Measurements from ENCODE around the gene ASB13.

Gene ASB13

DNA sequence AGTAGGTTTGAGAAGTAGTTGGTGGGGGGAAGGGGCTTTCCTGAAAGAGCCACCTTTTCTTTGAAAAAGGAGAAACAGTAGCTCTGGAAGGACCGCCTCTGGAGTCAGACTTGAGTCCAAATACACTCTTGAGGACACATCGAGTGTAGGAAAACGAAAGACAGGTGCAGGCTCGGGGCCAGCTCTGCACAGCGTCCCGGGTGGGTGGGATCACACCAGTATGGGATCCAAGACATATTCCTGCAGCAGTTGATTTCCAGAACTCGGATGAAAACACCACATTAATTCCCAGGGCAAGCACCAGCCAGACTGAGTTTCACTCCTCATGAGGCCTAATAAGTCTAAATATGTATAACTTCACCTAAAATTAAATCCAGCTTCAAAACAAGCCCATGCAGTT is 61.4 kb downstream of the ASB13 start:
- Histone ChIP-seq H3K27ac (no peak overlapping the region), H3K36me3 (replicated peaks) (no peaks in the 10 kb centered on the region), H3K4me3 (ENCODE audit: low read depth, low read length) (no peak overlapping the region), H3K27me3 (replicated peaks) (no peaks in the 10 kb centered on the region)
- TF ChIP-seq, protein P1, sequence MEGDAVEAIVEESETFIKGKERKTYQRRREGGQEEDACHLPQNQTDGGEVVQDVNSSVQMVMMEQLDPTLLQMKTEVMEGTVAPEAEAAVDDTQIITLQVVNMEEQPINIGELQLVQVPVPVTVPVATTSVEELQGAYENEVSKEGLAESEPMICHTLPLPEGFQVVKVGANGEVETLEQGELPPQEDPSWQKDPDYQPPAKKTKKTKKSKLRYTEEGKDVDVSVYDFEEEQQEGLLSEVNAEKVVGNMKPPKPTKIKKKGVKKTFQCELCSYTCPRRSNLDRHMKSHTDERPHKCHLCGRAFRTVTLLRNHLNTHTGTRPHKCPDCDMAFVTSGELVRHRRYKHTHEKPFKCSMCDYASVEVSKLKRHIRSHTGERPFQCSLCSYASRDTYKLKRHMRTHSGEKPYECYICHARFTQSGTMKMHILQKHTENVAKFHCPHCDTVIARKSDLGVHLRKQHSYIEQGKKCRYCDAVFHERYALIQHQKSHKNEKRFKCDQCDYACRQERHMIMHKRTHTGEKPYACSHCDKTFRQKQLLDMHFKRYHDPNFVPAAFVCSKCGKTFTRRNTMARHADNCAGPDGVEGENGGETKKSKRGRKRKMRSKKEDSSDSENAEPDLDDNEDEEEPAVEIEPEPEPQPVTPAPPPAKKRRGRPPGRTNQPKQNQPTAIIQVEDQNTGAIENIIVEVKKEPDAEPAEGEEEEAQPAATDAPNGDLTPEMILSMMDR (IDR thresholded peaks at IDR 0.05; ENCODE audit: low read depth, low read length, missing control alignments): no peak
- in situ Hi-C loops (cut with HindIII; ENCODE audit: low pct_ligation_motif_present, low sequenced_read_pairs): loop anchor here (25.0 kb wide), 1 partner anchor 168 kb away; no protein-coding TSS in a partner anchor
- DNase-seq: no peak

DNA sequence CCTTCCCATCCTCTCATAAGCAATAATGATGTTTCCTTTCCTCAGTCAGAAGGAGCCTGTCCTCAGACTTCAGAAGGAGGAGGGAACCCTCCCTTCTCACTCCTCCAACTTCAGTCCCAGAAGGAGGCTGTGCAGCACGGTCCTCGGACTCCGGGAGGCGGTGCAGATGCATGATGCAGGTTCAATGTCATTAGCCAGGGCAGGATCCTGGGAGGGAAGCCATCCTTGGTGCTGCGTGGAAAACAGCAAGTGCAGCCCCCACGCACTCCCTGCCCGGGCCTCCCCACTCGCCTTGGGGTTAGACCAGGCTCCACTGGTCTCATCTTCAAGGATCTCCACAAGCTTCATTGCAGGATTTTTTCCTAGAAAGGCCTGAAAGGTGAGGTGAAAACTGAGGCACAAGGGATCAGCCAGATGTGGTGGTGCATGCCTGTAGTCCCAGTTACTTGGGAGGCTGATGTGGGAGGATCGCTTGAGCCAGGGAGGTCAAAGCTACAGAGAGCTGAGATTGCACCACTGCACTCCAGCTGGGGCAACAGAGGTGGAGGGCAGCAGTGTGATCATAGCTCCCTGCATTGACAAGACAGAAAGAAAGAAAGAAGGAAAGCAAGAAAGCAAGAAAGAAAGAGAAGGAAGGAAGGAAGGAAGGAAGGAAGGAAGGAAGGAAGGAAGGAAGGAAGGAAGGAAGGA is 62.0 kb downstream of the ASB13 start:
- no peaks in the 10 kb centered on the region for H3K27me3 ChIP-seq (replicated peaks)

DNA sequence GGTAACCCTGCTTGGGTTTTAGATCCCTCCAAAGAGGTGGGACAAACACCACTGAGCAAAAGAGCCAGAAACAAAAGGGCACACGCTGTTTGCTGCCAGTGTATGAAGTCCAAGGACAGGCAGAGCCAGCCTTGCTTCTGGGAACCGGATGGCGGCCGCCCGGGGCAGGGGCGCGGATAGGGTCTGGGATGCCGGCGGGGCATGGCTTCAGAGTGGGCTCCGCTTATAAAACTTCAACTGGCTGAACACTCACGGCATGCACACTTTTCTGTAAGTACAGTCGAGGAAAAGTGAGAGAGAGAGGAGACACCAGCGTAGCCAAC is 62.6 kb downstream of the ASB13 start:
- Histone ChIP-seq H3K27me3 (replicated peaks) (no peaks in the 10 kb centered on the region), H3K4me3 (ENCODE audit: low read depth, low read length) (no peak overlapping the region), H3K27ac (no peak overlapping the region), H3K36me3 (replicated peaks) (no peaks in the 10 kb centered on the region)
- in situ Hi-C loops (cut with HindIII; ENCODE audit: low pct_ligation_motif_present, low sequenced_read_pairs): loop anchor here (25.0 kb wide), 1 partner anchor 167 kb away; no protein-coding TSS in a partner anchor
- TF ChIP-seq, protein P1 (IDR thresholded peaks at IDR 0.05; ENCODE audit: low read depth, low read length, missing control alignments): no peak
- DNase-seq: no peak

More for the DNA sequence above, 62.0 kb downstream of the ASB13 start:
- no peak for DNase-seq
- in situ Hi-C loops (cut with HindIII; ENCODE audit: low pct_ligation_motif_present, low sequenced_read_pairs): loop anchor here (25.0 kb wide), 1 partner anchor 167 kb away; no protein-coding TSS in a partner anchor
- Histone ChIP-seq H3K4me3 (ENCODE audit: low read depth, low read length) (no peak overlapping the region), H3K36me3 (replicated peaks) (no peaks in the 10 kb centered on the region), H3K27ac (no peak overlapping the region)
- TF ChIP-seq, protein P1 (IDR thresholded peaks at IDR 0.05; ENCODE audit: low read depth, low read length, missing control alignments): no peak

DNA sequence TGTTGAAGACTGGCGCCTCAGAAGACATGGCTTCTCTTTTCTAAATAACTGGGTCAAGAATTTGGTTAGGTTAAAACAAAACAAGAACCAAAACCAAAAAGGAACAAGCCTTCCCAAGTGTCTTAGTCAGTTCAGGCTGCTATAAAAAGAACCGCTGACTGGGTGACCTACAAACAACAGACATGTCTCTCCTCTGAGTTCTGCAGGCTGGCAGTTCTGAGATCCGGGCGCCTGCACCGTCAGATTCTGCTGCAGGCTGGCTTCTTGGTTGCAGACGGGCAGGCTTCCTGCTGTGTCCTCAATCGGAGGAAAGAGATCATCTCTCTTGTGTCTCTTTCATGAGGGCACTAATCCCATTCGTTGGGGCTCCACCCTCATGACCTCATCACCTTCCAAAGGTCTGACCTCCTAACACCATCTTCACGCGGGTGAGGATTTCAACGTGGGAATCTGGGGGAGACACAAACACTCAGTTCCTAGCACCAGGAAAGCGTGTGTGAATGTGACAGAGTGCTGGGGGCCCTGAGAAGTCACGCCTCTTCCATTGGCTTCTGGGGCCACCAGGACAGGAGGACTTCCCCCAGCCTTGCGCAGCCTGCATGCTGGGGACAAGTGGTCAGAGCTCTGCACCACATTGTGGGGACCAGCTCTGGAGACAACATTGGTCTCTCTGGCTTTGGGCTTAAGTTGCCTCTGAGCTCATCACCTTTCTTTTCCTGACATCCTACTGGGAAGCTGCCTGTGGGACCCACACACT is 63.1 kb downstream of the ASB13 start:
- Histone ChIP-seq H3K36me3 (replicated peaks) (no peaks in the 10 kb centered on the region), H3K27ac (no peak overlapping the region), H3K27me3 (replicated peaks) (no peaks in the 10 kb centered on the region), H3K4me3 (ENCODE audit: low read depth, low read length) (no peak overlapping the region)
- TF ChIP-seq, protein P1 (IDR thresholded peaks at IDR 0.05; ENCODE audit: low read depth, low read length, missing control alignments): no peak
- in situ Hi-C loops (cut with HindIII; ENCODE audit: low pct_ligation_motif_present, low sequenced_read_pairs): loop anchor here (25.0 kb wide), 1 partner anchor 166 kb away; no protein-coding TSS in a partner anchor
- no peak for DNase-seq

DNA sequence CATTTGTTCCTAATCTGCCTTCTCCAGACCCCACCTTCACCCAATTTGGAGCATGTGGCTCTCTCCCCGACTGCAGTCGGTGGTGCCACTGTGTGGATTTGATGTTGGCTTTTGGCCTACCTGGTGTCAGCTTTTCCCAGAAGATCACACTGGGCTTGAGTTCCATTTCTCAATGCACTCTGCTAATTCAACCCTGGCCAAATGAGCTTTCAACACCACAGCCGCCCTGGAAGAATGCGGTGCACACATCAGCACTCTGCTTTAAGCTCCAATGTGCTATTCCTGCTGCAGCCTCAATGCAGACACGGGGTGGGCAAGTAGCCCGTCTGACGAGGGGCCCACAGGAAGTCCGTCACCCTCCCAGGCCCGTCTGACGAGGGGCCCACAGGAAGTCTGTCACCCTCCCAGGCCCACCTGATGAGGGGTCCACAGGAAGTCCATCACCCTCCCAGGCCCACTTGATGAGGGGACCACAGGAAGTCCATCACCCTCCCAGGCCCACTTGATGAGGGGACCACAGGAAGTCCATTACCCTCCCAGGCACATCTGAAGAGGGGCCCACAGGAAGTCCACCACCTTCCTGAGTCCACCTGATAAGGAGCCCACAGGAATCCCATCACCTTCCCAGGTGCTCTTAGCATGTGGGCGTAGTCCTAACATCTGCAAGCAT is 64.4 kb downstream of the ASB13 start:
- no peak for DNase-seq
- in situ Hi-C loops (cut with HindIII; ENCODE audit: low pct_ligation_motif_present, low sequenced_read_pairs): loop anchor here (25.0 kb wide), 1 partner anchor 165 kb away; no protein-coding TSS in a partner anchor
- Histone ChIP-seq H3K27me3 (replicated peaks) (no peaks in the 10 kb centered on the region), H3K4me3 (ENCODE audit: low read depth, low read length) (no peak overlapping the region), H3K27ac (no peak overlapping the region), H3K36me3 (replicated peaks) (no peaks in the 10 kb centered on the region)
- TF ChIP-seq, protein P1 (IDR thresholded peaks at IDR 0.05; ENCODE audit: low read depth, low read length, missing control alignments): no peak
